Suppressor macrophage treated with lipopolysaccharide for 1 hour (primary cell): ENCODE results near the gene DEK.

ENCODE experiments used
- DNase-seq, 3 donors: peaks; one replicate each; pipeline ENCODE4 v3.0.0-alpha.2; 2020 to 2022

DEK gene

DNA sequence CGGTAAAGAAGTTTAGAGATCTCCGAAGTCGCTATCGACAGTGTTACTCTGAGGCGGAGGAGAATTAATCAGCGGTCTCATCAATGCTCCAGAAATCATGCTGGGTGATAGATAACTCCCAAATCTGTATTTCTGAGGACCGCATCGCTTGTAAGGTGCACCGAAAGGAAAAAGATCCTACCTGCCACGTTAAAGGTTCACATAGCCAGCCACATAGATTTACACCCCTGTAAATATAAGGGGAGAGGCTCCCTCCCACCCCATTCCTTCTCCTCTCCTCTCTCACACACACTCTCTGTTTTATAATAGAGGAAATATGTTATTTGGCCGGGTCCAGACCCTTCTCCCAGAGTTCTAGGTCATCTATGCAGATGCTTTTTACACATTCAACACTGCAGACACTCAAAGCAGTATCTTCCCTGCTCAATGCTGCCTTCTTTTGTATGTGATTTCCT is 620 bp upstream of the DEK start:
- DNase-seq = no peak

DNA sequence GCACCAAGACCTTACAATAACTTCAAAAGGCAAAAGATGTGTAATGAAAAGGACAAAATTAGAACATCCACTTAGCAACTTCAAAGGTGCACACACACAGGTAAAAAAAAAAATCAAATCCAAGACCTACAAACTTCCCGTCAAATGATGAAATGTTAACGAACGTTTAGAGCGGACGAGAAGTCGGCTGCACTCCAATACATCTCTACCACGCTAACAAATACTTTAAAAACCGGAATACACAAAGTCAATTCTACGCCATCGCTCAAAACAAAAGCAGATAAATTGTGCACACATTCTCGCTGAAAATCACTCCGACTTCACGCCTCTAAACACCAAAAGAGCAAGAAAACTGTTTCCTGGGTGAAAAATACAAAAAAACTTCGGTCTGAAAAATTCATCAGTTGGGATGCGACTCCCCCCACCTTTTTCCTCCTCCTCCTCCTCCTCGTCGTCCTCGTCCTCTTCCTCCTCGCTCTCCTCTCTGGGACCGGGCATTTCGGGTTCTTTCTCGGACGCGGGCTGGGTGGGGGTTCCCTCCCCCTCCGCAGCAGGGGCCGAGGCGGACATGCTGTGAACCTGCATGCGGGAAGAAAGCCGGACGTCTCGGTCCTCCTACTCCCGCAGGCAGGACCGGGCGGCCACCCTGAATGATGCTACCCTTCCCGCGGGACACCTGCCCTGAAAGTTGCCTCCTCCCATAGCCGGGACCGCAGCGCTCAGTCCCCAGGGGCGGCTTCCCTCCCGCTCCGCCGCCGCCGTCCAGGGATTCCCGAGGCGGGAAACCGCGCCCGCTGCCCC is 712 bp downstream of the DEK start:
- DNase-seq = peak in 1 of 3 donors; percentile 5

DNA sequence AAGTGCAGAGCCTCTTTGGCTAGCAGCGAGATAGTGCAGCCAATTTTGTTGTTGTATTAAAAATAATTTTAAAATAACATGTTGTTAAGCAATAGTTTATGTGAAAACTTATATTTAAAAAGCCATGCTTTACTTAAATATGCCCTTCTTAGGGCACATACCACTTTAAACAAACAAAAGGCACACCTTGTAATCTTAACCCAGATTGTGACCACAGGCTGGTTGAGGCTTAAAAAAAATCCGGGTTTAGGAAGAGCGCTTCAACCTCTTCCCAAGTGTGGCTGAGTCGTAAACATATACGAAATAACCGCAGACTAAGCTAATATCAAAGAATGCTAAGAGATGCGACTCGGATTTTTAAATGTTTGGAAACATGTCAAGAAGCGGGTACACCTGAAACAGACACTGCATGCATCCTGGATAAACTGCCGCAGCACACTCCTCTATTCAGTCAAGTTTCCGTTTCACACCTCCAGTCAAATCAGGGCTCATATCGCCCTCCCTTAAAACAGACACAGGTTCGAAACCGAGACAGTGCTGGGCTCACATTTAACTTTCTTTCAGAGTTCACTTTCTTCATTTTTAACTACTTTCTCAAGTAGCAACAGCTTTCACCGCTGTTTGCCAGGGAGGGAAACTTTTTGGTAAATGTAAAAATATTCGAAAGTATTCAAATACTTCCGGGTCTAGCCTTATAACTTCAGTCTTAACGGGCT is 1.5 kb downstream of the DEK start:
- DNase-seq = peak; percentile 20 to 41 (median 23)

DNA sequence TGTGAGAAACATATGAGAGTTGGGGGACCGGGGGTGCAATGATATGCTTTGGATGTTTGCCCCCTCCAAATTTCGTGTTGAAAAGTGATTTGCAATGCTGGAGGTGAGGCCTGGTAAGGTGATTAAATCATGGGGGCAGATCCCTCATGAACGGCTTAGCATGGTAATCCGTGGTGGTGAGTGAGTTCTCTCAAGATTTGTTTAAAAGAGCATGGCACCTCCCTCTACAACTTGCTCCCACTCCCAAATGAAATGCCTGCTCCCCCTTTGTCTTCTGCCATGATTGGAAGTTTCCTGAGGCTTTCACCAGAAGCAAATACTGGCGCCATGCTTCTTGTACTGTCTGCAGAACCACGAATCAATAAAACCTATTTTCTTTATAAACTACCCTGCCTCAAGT is 2.5 kb downstream of the DEK start:
- no peak for DNase-seq

DNA sequence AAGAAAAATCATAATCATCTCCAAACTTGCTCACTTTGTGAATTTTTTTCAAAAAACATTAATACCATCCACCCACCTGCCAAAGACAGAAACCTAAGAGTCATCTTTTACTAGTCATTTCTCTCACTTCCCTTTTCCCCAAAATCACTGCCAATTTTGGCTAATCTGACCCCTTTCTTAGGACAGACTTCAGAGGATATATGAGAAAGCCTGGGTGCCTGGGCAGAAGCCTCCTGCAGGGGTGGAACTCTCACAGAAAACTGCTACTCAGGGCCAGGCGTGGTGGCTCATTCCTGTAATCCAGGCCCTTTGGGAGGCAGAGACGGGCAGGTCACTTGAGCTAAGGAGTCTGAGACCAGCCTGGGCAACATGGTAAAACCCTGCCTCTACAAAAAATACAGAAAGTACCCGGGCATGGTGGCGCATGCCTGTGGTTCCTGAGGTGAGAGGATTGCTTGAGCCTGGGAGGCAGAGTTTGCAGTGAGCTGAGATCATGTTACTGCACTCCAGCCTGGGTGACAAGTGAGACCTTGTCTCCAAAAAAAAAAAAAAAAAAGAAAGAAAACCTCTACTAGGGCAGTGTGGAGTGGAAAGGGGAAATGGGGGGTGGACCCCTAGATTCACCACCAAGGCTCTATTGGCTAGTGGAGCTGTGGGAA is 3.8 kb downstream of the DEK start:
- peak; percentile 87 to 98 (median 92) for DNase-seq

DNA sequence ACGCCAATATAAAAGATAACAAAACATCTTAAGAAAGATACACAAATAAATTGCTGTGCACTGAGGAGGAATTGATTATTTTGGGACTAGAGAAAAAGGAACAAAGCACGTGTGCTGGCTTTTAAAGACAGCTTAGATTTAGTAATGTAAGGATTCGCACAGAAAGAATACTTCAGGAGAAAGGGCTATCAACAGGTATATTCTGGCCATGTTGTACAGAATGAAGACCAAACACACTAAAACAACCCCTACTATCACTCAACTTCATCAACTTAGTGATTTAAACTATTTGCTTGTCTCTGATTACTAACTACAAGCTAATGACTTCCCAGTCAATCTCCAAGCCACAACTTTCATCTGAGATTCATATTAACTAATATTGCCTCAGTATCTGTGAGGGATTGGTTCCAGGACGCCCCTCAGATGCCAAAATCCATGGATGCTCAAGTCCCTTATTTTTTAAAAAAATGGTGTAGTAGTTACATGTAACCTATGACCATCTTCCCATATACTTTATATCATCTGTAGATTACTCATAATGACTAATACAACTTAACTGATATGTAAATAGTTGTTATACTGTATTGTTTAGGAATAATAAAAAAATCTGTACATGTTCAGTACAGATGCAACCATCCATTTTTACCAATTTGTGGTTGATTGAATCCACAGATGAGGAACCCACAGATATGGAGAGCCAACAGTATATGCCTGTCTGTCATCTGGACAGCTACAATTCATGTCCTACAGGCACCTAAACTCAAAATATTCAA is 4.5 kb downstream of the DEK start:
- peak in 1 of 3 donors; percentile 63 for DNase-seq

DNA sequence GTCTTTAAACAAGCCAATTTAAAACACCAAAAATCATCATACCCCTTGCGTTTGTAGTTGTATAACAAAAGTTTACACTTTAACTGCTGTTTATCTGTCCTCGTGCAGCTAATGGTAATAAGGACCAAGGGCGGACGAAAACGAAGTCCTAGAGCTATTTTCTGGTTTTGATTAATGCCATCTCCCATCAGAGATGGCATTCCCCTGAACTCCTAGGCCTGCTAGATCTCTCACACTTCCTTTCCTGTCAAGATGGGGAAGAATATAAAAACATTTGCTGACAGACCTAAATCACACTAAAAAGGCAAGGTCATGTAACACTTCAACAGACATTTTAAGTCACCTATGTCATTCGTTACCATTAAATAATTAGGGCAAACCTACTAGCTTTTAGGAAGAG is 9.5 kb downstream of the DEK start:
- no peak for DNase-seq

DNA sequence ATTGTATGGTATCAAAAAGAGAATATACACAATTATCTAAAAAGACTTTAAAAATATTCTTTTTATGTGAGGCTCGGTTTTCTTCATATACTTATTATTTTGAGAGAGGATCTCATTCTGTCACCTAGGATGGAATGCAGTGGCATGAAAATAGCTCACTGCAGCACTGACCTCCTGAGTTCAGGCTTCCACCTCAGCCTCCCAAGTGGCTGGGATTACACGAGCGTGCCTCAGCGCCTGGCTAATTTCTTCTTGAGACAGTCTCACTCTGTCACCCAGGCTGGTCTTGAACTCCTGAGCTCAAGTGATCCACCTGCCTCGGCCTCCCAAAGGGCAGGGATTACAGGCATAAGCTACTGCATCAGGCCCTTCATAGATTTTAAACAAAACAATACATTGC is 10.7 kb downstream of the DEK start:
- no peak for DNase-seq

DNA sequence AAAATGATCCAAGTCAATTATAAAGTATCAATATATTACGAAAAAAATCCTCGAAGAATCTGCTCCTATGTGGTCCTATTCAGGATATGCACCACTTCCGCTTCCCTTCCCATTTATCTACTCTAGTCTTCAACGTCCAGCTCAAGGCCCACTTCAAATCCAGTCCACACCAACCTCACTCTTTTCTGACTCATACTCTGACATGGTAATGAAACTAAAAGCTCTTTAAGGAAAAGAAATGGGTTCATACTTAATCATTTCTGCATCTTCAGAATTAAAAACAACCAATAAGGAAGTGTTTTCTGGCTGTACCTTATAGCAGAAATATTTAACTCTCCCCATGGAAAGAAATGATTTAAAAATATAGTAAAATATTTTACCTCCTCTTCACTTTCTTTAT is 15.1 kb downstream of the DEK start:
- peak in 1 of 3 donors; percentile 39 for DNase-seq

DNA sequence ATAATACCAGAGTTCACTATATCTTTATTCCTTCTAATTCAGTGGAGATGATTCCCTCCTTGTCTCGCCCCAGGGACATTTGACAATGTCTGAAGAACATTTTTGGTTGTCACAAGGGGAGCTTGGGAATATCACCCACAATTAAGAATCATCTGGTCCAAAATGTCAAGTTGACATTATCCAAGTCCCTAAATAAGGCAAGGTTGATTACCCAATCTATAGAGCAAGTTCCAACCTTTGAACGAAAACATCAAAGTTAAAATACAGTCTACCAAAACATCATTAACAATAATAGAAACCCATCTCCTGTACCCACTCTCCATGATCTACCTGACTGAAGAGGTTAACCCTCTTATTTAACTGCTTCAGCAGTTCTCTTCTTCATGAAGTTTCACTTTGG is 15.6 kb downstream of the DEK start:
- DNase-seq = no peak

DNA sequence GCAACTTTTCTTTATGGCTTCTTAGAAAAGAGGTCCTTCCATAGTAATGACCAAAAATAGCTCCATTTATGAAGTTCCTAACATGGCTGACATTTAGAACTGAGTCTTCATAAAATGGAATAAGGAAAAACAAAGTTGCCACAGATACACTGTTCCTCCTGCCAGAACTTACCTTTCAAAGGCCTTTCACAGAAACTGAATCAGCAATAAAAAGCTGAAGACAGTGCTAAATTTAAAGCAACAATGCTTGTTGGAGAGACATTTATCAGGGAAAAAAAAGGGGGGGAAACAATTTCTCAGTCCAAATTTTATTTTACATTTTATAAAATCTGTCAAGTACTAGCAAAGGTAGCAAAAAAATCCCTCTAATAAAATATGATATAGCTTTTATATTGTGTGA is 17.3 kb downstream of the DEK start:
- DNase-seq = no peak

DNA sequence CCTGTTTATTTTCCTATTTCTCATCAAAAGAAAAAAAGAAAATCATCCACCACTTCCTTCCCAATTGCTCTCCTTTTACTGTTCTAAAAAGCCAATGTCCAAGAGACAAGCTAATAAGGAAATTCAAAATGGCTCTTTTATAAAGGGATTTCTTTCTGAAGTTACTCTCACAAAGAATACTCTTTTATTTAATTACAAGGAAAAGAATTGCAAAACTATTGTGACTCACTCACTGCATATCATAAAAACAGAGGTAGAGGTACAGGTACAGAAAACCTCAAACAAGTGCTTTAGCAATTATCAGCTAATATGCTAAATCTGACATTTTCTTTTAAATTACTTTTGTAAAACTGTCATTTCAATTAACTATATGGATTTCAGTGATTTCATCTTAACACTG is 18.1 kb downstream of the DEK start:
- DNase-seq = no peak

DNA sequence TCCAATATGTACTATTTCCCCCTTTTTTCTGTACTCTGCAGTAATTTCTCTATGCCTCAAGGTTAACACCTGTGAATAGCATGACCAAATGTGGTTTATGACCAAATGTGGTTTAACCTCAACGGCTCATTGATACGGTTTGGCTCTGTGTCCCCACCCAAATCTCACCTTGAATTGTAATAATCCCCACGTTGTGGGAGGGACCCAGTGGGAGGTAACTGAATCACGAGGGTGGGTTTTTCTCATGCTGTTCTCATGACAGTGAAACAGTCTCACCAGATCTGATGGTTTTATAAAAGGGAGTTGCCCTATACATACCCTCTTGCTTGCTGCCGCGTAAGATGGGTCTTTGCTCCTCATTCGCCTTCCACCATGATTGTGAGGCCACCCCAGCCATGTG is 18.7 kb downstream of the DEK start:
- no peak for DNase-seq

DNA sequence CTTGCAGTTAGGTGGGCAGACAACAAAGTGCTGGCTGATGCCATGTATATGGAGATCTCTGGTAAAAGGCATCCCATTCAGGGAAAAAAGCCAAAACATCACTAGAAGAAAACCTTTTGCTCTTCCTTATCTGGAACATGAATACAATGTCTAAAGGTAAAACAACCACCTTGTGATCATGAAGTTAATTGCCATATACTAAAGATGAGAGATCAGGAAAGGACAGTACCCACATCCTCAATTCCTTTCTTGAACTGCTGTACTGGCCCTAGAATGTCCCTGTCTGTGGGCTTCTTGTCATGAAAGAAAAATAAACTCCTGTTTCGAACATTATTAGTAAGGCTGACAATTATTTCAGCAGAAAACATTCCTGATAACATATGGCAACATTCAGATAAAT is 19.3 kb downstream of the DEK start:
- no peak for DNase-seq

DNA sequence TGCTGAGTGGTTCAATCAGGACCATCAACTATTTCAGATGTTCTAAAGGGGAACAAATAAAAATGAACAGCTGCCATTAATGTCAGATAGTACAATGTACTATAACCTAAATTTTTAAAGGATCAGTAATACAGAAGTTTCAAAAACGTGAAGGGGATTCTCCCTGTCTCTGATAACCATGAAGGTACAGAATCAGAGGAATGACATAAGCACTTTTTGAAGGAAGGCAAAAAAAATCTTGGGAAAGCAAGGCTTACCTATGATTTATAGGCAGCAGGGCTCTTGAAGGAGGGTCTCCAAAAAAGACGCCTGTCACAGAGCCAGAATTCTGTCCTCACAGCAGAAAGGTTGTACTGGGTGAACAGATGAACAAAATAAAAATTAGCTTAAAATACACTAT is 20.1 kb downstream of the DEK start:
- DNase-seq = no peak

DNA sequence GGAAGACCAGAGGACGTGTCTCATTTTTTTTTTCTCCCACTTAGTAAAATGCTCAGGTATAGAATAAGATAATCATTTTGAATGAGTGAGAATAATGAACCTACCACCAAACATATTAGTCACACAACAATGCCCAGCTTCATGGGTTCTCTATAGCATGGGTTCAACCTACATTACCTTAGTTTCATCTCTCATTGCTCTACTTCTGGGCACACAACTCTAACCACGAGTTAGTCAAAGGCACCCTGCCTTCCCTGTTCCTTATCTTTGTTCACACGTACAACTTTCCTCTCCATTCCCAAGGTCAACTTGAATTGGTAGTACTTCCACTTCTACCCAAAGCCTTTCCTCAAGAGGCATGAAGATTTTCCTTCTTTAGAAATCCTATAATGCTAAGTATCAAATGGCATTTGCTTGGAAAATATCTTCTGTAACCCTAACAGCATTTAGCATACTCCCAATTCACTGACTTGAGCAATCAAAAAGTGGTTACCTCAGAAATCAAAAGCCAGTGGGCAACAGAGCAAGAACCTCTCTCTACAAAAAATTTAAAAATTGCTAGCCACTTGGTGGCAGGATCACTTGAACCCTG is 20.9 kb downstream of the DEK start:
- no peak for DNase-seq

DNA sequence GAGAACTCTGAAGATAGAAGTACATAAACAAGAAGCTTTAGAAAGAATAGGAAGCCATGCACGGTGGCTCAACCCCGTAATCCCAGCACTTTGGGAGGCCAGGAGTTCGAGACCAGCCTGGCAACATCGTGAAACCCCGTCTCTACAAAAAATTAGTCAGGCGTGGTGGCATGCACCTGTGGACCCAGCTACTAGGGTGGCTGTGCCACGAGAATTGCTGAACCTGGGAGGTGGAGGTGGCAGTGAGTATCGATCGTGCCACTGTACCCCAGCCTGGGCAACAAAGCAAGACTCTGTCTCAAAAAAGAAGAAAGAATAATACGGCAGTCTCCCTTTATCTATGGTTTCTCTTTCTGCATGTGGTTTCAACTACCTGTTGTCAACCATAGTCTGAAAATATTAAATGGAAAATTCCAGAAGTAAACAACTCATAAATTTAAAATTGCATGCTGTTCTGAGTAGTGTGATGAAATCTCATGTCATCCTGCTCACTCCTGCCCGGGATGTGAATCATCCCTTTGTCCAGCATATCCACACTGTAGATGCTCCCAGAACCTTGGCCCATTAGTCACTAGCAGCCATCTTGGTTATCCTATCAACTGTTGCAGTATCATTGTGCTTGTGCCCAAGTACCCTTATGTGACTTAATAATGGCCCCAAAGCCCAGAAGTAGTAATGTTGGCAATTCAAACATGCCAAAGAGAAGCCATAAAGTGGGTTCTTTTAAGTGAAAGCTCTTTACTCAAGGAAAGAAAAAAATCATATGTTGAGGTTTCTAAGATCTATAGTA is 22.1 kb downstream of the DEK start:
- peak; percentile 36 to 67 (median 50) for DNase-seq

DNA sequence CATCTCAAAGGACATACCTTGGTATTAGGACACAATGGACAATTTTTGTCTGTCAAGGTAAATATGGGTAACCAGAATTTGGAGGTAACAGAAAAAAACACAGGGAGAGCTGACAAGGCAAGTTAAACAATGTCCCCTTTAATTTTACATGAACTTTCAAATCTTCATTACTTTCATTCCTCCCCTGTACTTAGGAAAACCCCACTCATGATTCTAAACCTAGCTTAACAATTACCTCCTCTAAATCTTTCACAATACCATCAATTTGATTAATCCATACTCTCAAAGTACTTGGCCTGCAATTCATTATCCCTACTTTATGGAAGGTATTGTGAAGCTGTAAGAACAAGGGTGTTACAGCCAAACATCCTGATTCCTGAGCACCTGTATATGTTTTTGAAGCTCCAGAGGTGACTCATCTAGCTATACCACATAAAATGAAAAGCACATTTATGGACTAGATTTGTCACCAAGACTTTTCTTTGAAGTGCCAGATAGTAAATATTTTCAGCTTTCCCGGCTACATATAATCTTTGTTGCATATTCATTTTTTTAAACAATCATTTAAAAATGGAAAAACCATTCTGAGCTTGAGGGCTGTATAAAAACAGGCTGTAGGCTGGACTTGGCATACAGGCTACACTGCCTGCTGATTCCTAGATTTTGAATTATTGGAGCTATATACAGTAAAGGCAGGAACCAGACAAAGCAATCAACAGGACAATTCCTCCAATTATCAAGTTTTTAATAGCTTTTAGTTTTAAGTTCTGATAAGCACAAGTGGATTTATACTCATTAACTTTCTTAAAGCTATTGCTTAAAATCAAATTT is 22.9 kb downstream of the DEK start:
- no peak for DNase-seq

DNA sequence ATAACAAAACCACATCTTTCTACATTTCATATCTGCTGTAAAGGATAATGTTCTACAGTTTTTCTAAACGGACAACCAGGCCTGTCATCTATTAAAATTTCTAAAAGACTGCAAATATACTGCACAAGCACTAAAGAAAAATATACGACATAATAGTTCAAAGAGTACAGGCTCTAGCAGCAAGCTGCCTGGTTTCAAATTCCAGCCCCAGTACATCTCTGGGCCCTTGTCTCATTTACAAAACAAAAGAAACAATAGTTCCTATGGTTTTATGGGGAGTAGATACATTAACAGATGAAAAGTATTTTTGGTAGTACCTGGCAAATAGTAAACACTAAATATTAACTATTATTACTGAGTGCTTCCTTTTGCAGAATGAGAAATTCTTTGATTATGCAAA is 24.1 kb downstream of the DEK start:
- DNase-seq = no peak

DNA sequence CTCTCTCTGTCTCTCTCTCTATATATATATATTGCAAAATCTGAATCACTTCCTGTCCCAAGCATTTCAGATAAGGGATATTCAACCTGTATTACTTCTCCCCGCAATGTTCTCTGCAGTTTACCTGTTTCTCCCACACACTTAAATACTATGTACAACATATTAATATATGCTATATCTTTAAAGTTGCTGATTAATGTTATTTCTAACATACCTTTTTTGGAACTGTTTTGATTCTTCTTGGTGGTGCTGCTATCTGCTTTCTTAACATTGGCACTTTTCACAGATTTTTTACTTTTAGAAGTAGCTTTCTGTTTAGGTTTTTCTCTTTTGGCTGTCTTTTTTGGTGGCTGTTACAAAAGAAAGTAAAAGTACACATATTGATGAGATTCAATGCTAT is 27.2 kb downstream of the DEK start:
- no peak for DNase-seq

DNA sequence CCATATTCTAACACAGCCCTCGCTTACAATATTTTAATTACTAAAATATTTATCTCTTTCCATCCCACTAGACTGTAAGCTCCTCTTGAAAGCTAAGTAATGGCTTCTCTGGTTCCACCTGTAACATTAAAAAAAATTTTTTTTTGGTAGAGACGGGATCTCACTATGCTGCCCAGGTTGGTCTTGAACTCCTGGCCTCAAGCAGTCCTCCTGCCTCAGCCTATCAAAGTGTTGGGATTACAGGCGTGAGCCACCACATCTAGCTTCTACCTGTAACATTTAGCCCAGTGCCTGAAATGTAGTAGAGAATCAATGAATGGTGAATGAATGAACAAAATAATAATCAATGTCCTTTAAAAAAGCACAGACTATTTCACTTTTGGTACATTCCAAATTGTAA is 28.8 kb downstream of the DEK start:
- no peak for DNase-seq
